Colonic mucosa (tissue), 4 donors: ENCODE results near the gene SEMA6B. TPM values are rescaled to one million over a fixed set of nuclear protein-coding genes. Genes with fewer than 3 reads are reported as not detected.

Experiments
- DNase-seq: peaks from one replicate; pipeline ENCODE4 v3.0.0-alpha.2; 2020
- H3K27ac ChIP-seq: fragments of 200-600 bp; one replicate; pipeline ENCODE4 v1.8.0; 2021
- H3K27me3 ChIP-seq: fragments of 200-600 bp; one replicate; pipeline ENCODE4 v1.8.0; 2021
- H3K36me3 ChIP-seq: fragments of 200-600 bp; one replicate; pipeline ENCODE4 v1.8.0; 2021
- H3K4me1 ChIP-seq: fragments of 200-600 bp; one replicate; pipeline ENCODE4 v1.8.0; 2021; ENCODE audit warnings: mild to moderate bottlenecking
- H3K4me3 ChIP-seq: fragments of 200-600 bp; one replicate; pipeline ENCODE4 v1.8.0; 2021
- H3K9ac ChIP-seq, 2 donors: one replicate each; pipeline ENCODE4 v1.7.0; 2013; ENCODE audit warnings: control low read depth in 2 of 2, low read depth in 2 of 2, low read length in 2 of 2
- H3K9me3 ChIP-seq: fragments of 200-600 bp; one replicate; pipeline ENCODE4 v1.8.0; 2021
- CTCF ChIP-seq: fragments of 200-600 bp; IDR thresholded peaks from one replicate; pipeline ENCODE4 v1.8.0; 2022; ENCODE audit warnings: antibody characterized with exemption, mild to moderate bottlenecking
- intact Hi-C: fragments of 100-400 bp; cut with DNase I; formaldehyde crosslinking; loops from one replicate; pipeline ENCODE4 v1.14.1; 2022
- total RNA-seq, 2 donors: library from RNA; stranded (reverse); fragmentation: NEBNext Ultra II Directional in 1 of 2; extraction: Animal tissue kit (Norgen Biotek cat#: 25700) in 1 of 2; gene quantifications; one replicate each; pipeline ENCODE4 v1.2.1, GENCODE V29; 2021
- donor health status: healthy.
- donor health status: DM: no; HTN: no; CAD: no.
- donor health status: DM: no; HTN: no; CAD: no.

Gene SEMA6B
- total RNA-seq, 2 donors from 2014 or later = 1.3 to 5.6 TPM

GRCh38 chr19:4539693-4540581, 19.5 kb downstream of the SEMA6B start, which contains the start of gene LRG1:
Gene LRG1 (minus strand): TSS chr19:4540036. CDS start chr19:4540013, 23 bp downstream.
- H3K9me3 ChIP-seq = no peaks in the 10 kb centered on the region

GRCh38 chr19:4539169-4539692, 20.3 kb downstream of the SEMA6B start:
- H3K27me3 ChIP-seq = no peaks in the 10 kb centered on the region
- no peaks in the 10 kb centered on the region for H3K4me1 ChIP-seq
- H3K4me3 ChIP-seq = peak overlapping the region; percentile 28
- TF ChIP-seq CTCF = no peak
- peak overlapping the region in 1 of 2 donors; percentile 76 for H3K9ac ChIP-seq
- intact Hi-C loops = no loop called here
- no peaks in the 10 kb centered on the region for H3K36me3 ChIP-seq
- H3K27ac ChIP-seq = peak overlapping the region; percentile 82
- DNase-seq = no peak
- H3K9me3 ChIP-seq = no peaks in the 10 kb centered on the region

More at GRCh38 chr19:4539693-4540581, 19.5 kb downstream of the SEMA6B start, which contains the start of gene LRG1:
- peak within 1 kb of the TSS in 1 of 2 donors; percentile 76 for H3K9ac ChIP-seq
- DNase-seq = peak; percentile 91
- H3K4me1 ChIP-seq = no peaks in the 10 kb centered on the region
- peak within 1 kb of the TSS; percentile 28 for H3K4me3 ChIP-seq
- peak within 1 kb of the TSS; percentile 82 for H3K27ac ChIP-seq
- intact Hi-C loops = no loop called here
- TF ChIP-seq CTCF = no peak
- no peaks in the 10 kb centered on the region for H3K36me3 ChIP-seq
- H3K27me3 ChIP-seq = no peaks in the 10 kb centered on the region

- no peak for TF ChIP-seq CTCF
- no peak for DNase-seq
- Histone ChIP-seq H3K36me3 (no peaks in the 10 kb centered on the region), H3K4me3 (no peak overlapping the region), H3K27me3 (no peaks in the 10 kb centered on the region), H3K9ac (no peak overlapping the region), H3K4me1 (no peaks in the 10 kb centered on the region), H3K9me3 (no peaks in the 10 kb centered on the region), H3K27ac (no peak overlapping the region)
- intact Hi-C loops = no loop called here
Observed at GRCh38 chr19:4538601-4538954, 20.9 kb downstream of the SEMA6B start.

- Histone ChIP-seq H3K9ac (no peak overlapping the region), H3K9me3 (no peaks in the 10 kb centered on the region), H3K36me3 (no peaks in the 10 kb centered on the region), H3K27me3 (no peaks in the 10 kb centered on the region), H3K27ac (no peak overlapping the region), H3K4me3 (no peak overlapping the region), H3K4me1 (no peaks in the 10 kb centered on the region)
- DNase-seq = no peak
- intact Hi-C loops = no loop called here
- TF ChIP-seq CTCF = no peak
Observed at GRCh38 chr19:4537953-4538600, 21.4 kb downstream of the SEMA6B start.

- Histone ChIP-seq H3K9ac (no peak overlapping the region), H3K27me3 (no peaks in the 10 kb centered on the region), H3K27ac (no peak overlapping the region), H3K4me3 (no peak overlapping the region), H3K36me3 (no peaks in the 10 kb centered on the region), H3K9me3 (no peaks in the 10 kb centered on the region), H3K4me1 (no peaks in the 10 kb centered on the region)
- DNase-seq = no peak
- intact Hi-C loops = no loop called here
- no peak for TF ChIP-seq CTCF
Observed at GRCh38 chr19:4536798-4537197, 22.7 kb downstream of the SEMA6B start.
